NB4 (cell line): ENCODE results near the gene CDYL.

Source experiments
- CTCF ChIP-seq: IDR thresholded peaks from one replicate; pipeline ENCODE4 v1.5.1; 2012; ENCODE audit warnings: low read depth, low read length
- MAX ChIP-seq: IDR thresholded peaks from 2 replicates; pipeline ENCODE4 v1.6.1; 2011; ENCODE audit warnings: low read depth, low read length
- POLR2A ChIP-seq: IDR thresholded peaks from 2 replicates; pipeline ENCODE4 v1.6.1; 2011; ENCODE audit warnings: mild to moderate bottlenecking; ENCODE audit not compliant: insufficient read length; ENCODE audit errors: extremely low read depth

DNA sequence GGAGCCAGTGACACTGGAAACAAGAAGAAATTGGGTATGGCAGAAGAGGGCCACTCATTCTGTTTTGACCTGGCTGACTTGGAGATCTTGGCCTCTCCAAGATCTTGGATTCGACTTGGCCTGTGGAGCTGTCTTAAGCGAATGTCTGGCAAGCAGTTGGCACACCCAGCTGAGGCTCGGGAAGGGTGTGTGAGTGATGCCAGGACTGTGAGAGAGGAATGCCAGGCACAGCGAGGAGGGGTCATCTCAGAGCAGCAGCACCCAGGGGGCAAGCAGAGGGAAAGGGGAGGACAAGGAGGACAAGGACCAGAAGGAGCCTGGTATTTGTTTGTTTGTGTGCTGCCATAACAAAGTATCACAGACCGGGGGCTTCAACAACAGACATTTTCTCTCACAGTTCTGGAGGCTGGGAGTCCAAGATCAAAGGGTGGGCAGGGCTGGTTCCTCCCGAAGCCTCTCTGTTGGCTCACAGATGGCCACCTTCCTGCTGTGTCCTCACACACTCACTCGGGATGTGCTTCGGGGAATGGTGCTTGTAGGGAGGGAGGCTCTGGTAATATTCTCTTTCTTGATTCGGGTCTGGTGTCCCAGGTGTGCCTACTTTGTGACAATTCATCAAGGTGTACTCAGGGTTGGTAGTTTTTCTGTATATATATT, 194.7 kb downstream of the CDYL start:
- TF ChIP-seq CTCF (no peak), MAX (no peak), POLR2A (no peak)
